ENCODE results near the gene BRPF3. TPM values are rescaled to one million over a fixed set of nuclear protein-coding genes. Genes with fewer than 3 reads are reported as not detected.
"Not testable (repeated sequence)": the region's sequence is repeated elsewhere in the genome, so short reads cannot be mapped to it uniquely, and the experiment has no call there.

BRPF3 gene
- total RNA-seq, 1 donor from 2014 or later = 19.6 TPM

- no peak for DNase-seq (ENCODE audit: low spot score)
- intact Hi-C loops (cut with DNase I) = loop anchor here (5.0 kb wide), 2 partner anchors 77 to 172 kb away; partner anchors contain the start of gene MAPK14
Measured at GRCh38 chr6:36198986-36199385, 2.4 kb downstream of the BRPF3 start.

GRCh38 chr6:36200154-36200891 lies 3.8 kb downstream of the BRPF3 start:
- no peak for DNase-seq (ENCODE audit: low spot score)
- intact Hi-C loops (cut with DNase I) = no loop called here

- intact Hi-C loops (cut with DNase I) = no loop called here
- no peak for DNase-seq (ENCODE audit: low spot score)
Measured at GRCh38 chr6:36200998-36201596, 4.6 kb downstream of the BRPF3 start.

GRCh38 chr6:36201612-36202011 lies 5.1 kb downstream of the BRPF3 start:
- no peak for DNase-seq (ENCODE audit: low spot score)
- intact Hi-C loops (cut with DNase I) = no loop called here

- intact Hi-C loops (cut with DNase I) = no loop called here
- DNase-seq (ENCODE audit: low spot score) = no peak
Measured at GRCh38 chr6:36202101-36202500, 5.6 kb downstream of the BRPF3 start.

- no peak for DNase-seq (ENCODE audit: low spot score)
Measured at GRCh38 chr6:36204068-36204753, 7.7 kb downstream of the BRPF3 start.

GRCh38 chr6:36207155-36207554 lies 10.6 kb downstream of the BRPF3 start:
- intact Hi-C loops (cut with DNase I) = no loop called here
- DNase-seq (ENCODE audit: low spot score) = no peak

More at GRCh38 chr6:36204068-36204753, 7.7 kb downstream of the BRPF3 start:
- intact Hi-C loops (cut with DNase I) = no loop called here

GRCh38 chr6:36209606-36210005 lies 13.1 kb downstream of the BRPF3 start:
- intact Hi-C loops (cut with DNase I) = no loop called here
- no peak for DNase-seq (ENCODE audit: low spot score)

GRCh38 chr6:36210182-36210581 lies 13.6 kb downstream of the BRPF3 start:
- DNase-seq (ENCODE audit: low spot score) = no peak
- intact Hi-C loops (cut with DNase I) = no loop called here

- intact Hi-C loops (cut with DNase I) = no loop called here
- DNase-seq (ENCODE audit: low spot score) = no peak
Measured at GRCh38 chr6:36210886-36211595, 14.5 kb downstream of the BRPF3 start.

- DNase-seq (ENCODE audit: low spot score) = no peak
- intact Hi-C loops (cut with DNase I) = no loop called here
Measured at GRCh38 chr6:36216559-36216958, 20.0 kb downstream of the BRPF3 start.

GRCh38 chr6:36217188-36217587 lies 20.6 kb downstream of the BRPF3 start:
- intact Hi-C loops (cut with DNase I) = no loop called here

GRCh38 chr6:36217946-36218345 lies 21.4 kb downstream of the BRPF3 start:
- intact Hi-C loops (cut with DNase I) = no loop called here
- DNase-seq (ENCODE audit: low spot score) = no peak

More at GRCh38 chr6:36217188-36217587, 20.6 kb downstream of the BRPF3 start:
- no peak for DNase-seq (ENCODE audit: low spot score)

GRCh38 chr6:36218516-36218915 lies 22.0 kb downstream of the BRPF3 start:
- intact Hi-C loops (cut with DNase I); DNase-seq (ENCODE audit: low spot score): not testable (repeated sequence)

- intact Hi-C loops (cut with DNase I) = no loop called here
- DNase-seq (ENCODE audit: low spot score) = no peak
Measured at GRCh38 chr6:36219081-36219480, 22.5 kb downstream of the BRPF3 start.

GRCh38 chr6:36220226-36220625 lies 23.7 kb downstream of the BRPF3 start:
- no peak for DNase-seq (ENCODE audit: low spot score)
- intact Hi-C loops (cut with DNase I) = no loop called here

- intact Hi-C loops (cut with DNase I) = no loop called here
- no peak for DNase-seq (ENCODE audit: low spot score)
Measured at GRCh38 chr6:36221674-36222073, 25.1 kb downstream of the BRPF3 start.

- intact Hi-C loops (cut with DNase I) = no loop called here
- DNase-seq (ENCODE audit: low spot score) = no peak
Measured at GRCh38 chr6:36222924-36223323, 26.4 kb downstream of the BRPF3 start.

GRCh38 chr6:36223706-36224105 lies 27.2 kb downstream of the BRPF3 start:
- intact Hi-C loops (cut with DNase I) = no loop called here
- DNase-seq (ENCODE audit: low spot score) = no peak

GRCh38 chr6:36224918-36225461 lies 28.4 kb downstream of the BRPF3 start:
- intact Hi-C loops (cut with DNase I) = no loop called here
- DNase-seq (ENCODE audit: low spot score) = no peak
